Epidermal melanocyte (primary cell): ENCODE measurements around the gene CCDC68.

ENCODE experiments used
- DNase-seq: peaks from one replicate; pipeline ENCODE4 v3.0.0; 2011; ENCODE audit warnings: low spot score; ENCODE audit not compliant: insufficient read length

Gene CCDC68

DNA sequence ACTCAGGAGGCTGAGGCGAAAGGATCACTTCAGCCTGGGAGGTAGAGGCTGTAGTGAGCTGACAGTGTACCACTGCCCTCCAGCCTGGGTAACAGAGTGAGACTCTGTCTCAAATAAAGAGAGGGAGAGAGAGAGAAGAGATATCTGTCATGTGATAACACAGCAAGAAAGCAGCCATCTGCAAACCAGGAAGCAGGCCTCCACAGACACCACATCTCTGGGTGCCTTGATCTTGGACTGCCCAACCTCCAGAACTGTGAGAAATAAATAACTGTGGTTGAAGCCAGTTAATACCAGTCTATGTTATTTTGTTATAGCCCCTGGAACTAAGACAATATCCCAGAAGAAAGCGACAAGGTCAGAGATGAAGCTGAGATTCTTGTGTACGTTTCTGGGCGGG is 2.6 kb upstream of the CCDC68 start:
- no peak for DNase-seq

DNA sequence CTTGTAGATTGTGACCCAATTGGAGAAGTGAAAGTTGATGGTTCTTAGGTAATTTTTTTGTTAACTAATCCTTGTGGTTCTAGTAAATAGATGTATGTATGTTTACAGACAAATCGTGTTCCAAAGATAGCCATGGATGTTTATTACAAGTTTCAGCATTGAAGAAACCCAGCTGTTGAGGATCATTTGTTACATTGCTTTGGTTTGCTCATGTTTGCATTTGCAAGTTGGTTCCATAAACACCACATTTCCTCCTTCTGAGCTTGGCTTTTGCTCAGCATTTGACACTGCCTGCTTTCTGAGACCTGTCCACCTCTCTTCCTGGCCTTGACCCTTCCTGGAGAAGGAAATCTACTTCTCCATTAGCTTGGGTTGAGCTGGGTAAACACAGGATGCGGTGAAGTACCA is 1.8 kb upstream of the CCDC68 start:
- no peak for DNase-seq

DNA sequence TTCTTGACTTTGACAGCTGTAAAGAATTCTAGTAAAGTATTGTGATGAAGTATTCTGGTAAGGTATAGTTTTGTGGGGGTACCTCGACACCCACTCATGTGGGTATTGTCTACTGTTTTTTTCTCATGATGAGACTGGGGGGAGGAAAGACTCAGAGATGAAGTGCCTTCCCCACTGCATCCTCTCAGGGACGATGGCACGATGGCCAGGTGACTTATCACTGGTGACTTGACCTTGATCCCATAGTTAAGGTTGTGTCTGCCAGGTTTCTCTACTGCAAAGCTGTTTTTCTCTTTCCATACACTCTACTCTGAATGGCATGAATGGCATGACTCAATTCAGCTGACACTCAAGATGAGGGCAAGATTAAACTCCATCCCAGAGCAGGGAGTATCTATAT is 936 bp upstream of the CCDC68 start:
- DNase-seq, result no peak

DNA sequence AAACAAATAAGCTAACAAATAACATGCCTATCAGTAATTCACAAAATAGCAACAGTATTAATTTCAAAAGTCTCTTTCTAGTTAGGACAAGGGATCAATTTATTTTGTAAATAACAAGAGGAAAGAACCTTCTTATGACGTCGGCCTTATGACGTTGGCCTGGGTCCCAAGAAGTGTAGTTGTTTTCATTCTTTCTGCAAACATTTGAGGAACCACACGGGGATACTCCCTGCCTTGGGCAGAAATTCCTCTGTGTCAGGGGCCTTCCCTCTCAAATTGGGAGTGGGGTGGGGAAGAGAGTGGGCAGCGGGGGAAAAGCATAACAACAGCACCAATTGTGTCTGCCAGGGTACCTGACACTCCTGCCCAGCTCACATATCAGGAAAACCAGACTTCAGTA is 1.3 kb downstream of the CCDC68 start:
- no peak for DNase-seq

DNA sequence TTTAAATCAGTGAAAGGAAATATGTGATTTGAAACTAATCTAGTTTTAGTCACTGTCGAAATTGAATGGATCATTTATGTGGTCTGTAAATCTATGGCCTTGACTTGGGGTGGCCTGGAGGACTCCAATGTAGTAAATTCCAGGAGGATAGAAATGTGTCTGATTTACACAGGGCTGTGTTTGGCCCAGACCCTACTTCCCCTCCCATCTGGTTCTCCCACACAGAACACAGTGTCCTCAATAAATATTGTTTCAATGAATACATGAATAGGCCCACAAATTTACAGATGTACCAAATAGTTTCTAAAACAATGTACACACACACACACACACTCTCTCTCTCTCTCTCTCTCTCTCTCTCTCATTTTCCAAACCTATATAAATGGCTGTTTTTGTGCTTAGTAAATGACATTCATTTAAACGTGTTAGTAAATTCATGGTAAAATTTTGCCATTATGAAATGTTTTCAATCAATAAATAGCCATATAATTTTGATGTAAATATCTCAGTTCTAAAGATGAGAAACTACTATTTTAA is 1.9 kb downstream of the CCDC68 start:
- DNase-seq, result no peak

DNA sequence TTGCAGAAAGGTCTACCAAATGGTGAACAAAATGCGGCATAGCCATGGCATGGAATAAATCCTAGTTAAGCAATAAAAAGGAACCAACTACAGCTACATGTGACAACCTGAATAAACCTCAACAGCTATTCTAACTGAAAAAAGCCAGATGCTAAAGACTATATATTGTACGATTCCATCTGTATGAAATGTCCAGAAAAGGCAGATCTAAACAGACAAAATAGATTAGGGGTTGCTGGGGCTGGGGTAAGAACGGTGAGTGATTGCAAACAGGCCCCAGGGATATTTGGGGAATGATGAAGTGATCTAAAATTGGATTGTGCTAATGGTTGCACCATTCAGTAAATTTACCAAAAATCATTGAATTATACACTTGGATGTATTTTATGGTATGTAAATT is 2.8 kb downstream of the CCDC68 start:
- DNase-seq, result no peak

DNA sequence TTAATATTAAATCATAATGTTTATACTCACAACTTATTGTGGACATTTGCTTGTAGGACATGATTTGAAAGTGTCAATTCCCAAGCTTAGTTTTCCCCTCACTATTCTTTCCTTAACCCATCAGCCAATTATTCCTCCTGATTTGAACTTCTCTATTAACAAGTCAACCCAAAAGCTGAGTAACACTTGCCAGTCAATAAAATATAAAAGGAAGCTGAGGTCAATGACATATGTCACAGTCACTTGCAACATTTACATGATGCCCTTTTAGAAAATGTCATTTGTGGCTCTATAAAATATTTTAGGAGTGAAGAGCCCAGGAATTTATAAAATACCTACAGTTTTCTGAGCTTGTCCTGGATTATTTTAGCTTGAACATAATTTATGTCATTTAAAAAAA is 7.2 kb downstream of the CCDC68 start:
- DNase-seq, result no peak

DNA sequence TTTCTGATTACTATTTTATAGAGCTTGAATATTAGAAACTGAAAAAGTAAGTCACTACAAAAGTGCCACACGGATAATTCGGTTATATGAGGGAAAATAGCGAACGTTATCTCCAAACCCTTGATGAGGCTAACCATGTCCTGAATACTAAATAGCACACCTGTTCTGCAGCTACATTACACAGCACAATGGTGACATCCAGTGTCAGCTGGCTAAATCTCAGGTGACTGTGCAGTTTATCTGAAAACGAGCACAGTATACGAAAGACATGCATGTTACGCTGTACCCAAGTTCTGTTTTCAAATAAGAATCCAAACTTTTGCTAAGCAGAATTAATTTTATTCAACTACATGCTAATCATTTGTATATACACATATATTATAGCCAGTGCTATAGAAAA is 9.0 kb downstream of the CCDC68 start:
- no peak for DNase-seq

DNA sequence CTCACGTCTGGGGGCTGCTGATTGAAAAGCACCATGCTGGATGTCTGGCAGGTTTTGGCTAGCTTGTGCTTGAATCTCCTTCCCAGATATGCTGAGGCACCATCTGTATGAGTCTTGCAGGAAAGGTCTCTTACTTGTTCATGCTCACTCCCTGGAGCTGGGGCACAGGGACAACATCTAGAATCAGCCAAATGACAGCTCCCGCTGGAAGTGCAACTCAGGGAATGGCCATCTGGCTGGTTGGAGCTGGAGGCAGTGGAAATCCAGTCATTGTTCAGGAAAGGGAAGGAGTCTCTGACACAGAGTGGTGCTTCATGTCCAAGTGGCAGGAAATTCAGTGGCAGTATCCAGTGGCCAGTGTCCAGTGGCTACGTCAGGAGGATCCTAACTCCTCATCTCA is 9.7 kb downstream of the CCDC68 start:
- no peak for DNase-seq

DNA sequence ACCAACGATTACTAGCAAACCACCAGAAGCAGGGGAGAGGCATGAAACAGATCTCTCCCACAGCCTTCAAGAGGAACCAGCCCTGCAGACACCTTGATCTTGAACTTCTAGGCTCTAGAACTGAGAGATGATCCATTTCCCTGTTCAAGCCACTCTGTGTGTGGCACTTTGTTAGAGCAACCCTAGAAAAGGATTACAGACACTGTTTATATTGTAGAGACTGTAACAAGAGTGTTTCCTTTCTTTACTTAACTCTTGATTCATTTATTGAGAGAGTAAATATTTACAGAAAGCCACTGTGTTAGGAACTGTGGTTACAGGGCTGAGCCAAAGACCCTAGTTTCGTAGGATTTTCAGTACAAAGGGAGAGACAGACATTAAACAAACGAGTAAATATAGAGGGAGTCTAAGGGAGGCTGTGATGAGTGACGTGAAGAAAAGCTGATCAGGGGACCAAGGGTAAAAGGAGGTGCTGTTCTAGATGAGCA is 10.9 kb downstream of the CCDC68 start:
- no peak for DNase-seq

DNA sequence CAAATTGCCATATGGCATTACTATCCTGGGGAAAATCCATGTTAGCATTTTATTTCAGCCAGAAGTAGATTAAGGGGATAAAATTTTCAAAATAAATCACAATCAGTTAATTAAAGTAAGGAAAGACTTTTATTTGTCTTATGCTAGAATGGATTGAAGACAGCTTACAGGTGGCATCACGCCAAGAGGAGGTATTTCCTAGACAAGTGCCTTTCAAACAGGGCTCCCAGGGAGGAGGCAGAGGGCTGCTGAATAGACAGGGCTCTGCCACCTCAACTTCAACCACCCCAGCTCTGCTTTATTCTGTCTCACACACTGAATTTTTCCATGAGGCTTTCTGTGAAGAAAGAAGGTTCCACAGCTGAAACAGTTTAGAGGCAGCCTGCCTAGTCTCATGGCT is 12.2 kb downstream of the CCDC68 start:
- DNase-seq, result no peak

DNA sequence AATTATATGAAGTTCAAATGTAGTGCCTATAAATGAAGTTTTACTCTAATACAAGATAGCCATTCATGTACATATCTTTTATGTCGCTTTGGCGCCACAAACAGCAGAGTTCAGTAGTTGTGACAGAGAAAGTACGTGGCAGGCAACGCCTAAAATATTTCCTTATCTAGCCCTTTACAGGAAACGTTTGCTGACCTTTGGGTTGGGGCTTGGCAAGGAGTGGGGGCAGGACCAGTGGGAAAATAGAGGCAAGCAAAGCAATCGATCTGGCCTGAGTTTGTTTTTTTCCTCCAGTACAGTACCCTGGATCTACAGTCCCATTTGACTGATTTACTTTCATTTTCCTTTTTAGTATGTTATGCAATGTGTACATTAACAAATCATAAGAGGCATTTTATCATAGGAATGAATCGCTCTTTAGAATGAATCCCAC is 13.1 kb downstream of the CCDC68 start:
- DNase-seq, result no peak

DNA sequence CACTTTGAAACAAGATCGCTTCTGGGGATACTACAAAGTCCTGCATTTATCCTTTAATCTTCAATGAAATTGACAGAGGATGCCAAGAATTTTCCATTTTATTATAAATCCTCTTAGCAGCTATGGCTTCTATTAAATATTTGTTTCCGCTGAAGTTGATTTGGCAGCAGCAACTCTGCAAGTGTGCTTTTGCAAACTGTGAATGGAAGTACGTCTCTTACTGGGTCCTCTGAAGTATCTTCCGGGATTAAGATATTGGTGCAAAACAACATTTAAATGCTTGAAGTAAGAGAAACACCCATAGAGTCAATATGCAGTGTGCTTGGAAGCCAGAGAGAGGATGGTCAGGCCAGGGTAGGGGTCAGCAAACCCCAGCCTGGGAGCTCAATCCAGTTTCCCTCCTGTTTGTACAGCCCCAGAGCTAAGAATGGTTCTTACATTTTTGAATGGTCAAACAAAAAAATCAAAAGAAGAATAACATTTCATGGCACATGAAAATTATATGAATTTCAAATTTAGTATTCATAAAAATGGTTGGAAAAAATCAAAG is 13.6 kb downstream of the CCDC68 start:
- DNase-seq, result no peak

DNA sequence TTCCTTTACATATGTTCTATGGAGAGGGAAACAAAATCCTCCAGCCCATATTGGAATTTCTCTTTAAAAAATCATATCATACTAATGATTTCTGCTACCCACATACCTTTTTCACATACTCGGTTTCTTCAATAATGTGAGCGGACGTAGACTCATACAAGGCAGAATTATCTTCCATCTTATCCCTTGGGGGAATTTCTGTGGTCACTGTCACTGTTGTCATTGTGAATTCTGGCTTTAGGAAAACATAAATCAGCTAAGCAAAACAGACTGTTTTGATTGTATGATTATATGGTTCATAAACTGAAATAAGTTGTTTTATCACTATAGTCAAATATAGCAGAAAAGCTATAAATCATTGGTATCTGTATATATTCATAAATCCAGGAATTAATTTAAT is 16.7 kb downstream of the CCDC68 start:
- DNase-seq, result no peak

DNA sequence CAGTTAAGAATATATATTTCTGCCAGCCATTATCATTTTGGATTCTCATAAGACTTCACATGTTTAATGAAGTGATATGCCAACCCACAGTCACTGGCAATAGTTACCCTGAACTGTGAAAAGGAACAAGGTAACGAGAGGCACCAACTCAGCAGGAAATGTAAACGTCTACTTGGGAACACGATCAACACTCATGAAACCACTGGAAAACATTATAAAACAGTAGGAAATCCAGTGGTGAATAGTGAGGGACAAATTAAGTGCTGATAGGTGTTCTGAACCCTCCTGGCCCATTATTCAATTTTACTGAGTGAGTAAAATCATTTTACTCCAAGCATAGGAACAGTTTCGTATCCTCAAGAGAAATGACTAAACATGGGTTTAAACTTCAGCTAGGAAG is 17.1 kb downstream of the CCDC68 start:
- DNase-seq, result no peak

DNA sequence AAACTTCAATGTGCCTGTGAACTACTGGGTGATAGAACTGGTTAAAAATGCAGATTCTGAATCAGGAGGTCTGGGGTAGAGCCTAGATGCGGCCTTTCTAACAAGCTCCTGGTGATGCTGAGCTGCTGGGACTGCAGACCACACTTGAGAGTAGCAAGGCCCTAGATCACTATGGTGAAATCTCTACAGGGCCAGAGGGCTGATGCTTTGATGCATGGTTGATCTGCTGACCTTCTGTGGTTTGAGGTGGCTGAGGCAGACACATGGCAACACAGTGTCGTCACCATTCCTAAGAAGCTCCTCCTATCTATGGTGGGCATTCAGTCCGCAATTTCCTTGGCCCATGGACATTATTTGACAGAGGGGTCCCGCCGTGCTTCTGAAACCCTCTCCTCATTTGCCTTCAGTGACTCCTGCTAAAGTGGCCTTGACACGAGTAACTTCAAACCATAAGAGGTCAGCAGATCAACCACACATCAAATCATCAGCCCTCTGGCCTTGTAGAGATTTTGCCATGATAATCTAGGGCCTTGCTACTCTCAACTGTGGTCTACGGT is 19.8 kb downstream of the CCDC68 start:
- no peak for DNase-seq

DNA sequence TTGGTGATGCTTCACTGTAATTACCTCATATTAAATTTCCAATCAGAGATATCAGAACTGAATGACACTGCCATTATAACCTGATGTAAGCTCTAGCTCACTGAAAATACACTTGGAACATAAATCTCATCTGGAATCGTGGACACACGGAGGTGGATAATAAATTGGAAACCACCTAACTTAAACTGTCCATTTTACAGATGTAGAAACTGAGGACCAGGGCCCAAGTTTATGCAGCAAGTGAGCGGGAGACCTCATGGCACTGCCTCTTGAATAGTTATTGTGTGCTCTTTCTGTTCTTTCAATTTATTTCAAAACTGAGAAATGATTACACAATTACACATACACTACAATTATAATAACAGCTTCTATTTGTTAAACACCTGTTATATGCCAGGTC is 20.8 kb downstream of the CCDC68 start:
- DNase-seq, result no peak

DNA sequence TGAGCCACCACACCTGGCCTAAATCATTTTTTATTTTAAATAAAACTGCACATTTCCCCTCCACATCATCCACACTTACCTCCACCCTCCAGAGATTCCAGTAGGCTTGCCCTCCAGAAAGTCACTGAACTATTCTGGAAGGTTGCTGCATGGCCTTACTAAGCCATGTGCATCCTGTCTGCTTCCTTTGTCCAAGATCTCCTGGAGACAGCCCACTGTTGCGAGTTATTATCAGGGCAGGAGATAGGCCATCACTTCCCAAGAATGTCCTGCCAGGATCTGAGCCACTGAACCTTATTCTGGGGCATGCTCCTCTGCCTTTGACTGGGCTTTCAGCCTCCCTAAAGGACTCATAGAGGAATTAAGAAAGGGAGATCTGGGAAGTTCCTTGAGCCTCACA is 26.8 kb downstream of the CCDC68 start:
- no peak for DNase-seq

DNA sequence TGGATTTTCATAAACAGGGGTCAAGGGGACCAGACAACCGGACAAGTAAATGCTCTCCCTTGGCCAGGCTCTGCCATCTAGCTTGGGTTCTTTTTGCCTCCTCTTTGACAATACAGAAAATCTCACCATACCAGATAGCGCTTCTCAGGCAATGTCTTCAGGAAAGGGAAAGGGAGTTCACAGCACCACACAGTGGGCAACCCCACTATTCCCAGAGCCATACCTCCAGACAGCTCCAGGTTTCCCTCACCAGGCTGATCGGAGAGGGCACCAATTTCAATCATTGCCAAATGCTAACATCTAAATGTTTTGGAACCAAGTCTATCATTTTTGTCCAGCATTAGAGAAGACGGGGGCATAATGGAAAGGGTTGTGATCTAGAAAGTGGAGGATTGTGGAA is 28.1 kb downstream of the CCDC68 start:
- DNase-seq, result no peak

DNA sequence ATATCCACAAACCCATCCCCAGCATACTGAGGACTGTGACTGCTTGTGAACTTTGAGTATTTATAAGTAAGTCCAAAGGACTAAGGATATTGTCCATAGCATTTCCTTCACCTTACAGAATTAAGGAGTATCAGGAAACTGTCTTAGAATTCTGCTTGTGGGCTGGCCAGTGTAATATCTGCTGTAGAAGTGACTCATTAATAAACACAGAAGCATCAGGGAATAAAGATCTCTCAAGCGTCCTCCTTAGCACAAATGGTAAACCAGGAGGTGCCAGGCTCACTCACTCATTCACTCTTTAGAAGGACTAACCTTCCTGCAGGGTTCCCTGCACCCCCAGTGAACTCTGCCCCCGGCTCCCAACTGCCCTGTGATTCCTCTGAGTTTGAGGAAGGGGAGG is 31.0 kb downstream of the CCDC68 start:
- no peak for DNase-seq

DNA sequence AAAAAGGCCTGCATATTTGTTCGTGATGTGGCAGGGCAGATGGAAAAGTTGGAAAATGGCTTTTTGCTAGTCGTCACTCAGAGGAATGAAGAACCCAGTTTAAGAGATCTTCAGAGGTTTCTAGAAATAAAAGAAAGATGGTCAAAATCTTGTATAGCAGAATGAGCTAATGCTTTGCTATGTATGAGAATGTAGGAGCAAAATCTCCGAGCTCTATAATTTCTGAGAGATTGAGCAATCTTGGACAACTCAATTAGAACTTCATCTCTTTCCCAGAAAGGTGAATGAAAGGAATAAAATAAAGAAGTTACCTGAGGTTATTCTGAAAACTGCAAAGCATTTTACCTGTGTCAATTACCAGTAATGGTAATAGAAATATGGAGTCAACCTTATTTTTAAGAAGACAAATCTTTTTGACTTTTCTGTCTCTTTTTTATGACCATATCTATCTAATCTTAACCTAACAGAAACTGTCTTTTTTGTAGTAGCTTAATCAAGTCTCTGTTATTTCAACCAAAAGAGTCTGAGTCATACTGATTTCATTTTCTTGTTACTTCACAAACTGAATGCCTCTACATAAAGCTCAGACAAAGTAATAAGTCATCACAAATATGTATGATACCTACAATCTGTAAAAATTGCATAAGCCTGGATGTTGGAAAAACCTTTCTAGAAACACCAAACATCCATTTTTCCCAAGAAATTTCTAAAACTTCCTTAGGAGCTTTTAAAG is 32.5 kb downstream of the CCDC68 start:
- DNase-seq, result no peak

DNA sequence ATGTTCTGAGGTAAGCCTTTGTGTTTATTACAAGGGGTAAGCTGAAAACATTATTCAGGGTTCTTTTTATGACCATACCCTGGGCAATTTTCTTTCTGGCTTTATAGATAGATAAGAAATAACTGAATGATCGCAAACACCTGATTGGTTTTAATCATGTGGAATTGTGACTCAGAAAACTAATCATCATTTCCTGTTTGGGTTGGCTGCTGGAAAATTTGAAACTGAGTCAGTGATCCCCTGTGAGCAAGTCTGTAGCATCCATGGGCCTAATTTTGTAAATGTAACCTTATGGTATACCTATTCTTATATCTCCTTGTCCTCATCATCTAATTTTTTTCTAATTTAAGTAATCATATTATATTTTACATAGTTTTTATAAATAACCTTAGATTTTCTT is 34.3 kb downstream of the CCDC68 start:
- no peak for DNase-seq
